ENCODE results near the gene ADAMTS17.

ADAMTS17 gene

DNA sequence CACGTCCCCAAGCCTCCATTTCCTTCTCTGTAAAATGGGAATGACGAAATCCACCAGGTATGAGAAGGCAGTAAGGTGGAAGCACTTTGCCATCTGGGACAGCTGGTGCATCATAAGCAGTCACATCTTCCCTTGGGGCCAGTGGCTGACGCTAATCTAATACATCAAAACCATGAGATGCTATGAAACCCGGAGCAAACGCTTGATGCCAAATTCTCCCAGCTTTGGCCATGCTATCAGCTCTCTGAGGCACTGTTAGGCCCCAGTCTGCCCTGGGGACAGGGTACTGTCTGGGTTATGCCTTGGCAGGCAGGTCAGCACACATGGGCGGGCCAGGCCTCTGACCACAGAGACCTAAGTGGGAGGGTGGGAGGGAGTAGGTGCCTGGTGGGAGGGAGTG lies 66.1 kb downstream of the ADAMTS17 start:
- DNase-seq, result no peak

DNA sequence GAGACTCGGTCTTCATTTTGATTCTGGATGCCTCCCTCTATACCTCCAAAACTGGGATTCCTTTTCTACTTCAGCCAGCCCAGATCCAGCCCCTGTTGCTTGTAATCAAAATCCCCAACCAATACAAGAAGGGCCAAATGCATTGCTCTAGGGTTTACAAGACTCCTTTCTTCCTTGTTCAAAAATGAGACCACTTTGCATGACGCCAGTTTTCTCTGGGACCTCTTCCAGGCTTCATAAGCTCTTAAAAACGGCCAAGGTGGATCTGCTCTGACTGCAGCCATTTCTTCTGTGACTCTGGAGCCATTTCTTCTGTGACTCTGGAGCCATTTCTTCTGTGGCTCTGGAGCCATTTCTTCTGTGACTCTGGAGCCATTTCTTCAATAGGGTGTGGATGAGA lies 71.9 kb downstream of the ADAMTS17 start:
- no peak for DNase-seq

DNA sequence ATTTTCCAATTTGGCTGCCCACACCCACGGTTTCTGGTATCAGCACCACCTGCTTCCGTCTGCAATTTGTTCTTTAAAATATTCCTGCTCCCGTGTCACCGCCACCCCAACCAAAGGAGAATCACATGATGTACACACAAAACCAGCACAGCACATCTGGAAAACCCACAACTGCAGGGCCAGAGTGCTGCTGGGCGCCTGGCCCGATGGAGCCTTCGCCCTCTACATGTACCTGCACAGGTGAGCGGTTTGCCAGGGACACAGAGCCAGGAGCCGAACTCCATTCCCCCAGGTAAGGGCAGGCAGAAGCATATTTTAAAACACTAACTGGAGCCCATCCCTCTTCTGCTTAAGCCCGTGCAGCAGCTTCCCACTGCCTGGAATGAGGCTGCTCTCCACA lies 75.6 kb downstream of the ADAMTS17 start:
- no peak for DNase-seq

DNA sequence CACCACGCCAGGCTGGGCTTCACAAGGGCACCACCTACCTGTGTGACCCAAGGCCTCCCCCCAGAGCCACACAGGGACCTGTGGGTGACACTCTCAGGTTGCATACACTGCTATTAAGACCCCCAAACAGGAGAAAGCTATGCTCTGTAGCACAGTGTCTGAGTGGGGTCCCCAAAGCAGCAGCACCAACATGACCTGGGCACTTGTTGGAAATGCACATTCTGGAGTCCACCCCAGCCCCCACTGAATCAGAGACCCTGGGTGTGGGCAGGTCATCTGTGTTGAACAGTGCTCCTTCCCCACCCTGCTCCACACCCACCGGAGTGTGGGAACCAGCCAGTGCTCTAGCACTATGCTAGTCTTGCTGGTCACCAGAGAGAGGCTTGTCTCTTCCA lies 76.1 kb downstream of the ADAMTS17 start:
- DNase-seq, result no peak

DNA sequence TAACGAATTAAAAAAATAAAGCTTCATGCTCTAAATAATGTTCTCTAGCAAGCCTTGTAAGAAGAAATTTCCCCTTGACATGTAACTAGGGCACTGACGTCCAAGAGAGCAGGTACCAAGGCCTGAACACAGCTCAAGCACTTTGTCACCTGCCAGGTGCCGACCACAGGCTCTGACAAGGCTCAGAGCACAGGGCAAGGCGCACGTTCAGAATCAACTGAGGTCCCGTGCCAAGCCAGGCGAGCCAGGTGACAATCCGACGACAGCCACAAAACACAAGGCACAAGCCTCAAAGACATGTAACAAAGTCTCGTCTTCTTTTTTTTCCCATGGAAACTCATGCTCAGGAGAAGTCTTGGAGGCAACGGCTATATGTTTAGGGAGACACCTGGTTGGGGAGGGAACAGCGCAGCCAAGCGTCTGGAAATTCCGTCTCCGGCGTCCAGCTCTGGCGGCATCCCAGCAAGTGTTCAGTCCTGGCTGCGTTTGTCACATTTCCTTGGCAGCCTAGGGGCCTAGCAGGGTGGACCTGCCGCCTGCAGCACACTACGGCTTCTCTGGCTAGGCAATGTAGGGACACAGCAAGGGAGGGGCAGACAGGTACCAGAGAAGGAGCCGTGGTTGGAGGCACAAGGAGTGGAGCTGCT lies 76.7 kb downstream of the ADAMTS17 start:
- DNase-seq, result no peak

DNA sequence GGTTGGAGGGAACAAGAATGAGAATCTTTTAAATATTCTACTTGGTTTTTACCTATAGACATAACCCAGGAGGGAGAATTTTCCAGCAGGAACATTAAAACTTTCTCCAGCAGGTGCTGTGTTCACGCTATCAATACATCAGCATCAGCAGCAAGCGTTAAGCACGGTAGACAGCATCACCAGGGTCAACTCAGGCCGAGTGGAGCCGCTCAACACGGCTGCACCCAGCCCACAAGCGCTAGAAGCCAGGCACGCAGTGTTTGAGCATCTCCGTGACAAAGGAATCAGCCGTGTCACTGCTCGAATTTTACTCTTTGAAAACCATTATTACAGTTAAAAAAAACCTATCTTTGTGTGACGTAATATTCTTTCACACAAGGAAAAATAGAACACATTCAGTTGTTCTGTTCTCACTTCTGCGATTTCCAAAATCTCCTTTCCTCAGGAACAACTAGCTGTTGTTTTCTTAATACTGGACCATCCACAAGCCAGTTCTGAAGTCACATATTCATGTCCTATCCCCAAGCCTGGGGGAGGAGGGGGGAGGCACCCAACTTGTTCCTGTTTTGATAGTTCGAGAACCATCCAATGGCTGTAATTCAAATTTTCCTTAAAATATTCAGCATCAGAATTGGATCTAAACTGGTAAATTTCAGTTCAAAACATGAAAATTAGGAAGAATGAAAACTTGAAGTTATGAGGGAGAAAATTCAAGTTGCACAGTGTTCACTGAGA lies 77.9 kb downstream of the ADAMTS17 start:
- no peak for DNase-seq

DNA sequence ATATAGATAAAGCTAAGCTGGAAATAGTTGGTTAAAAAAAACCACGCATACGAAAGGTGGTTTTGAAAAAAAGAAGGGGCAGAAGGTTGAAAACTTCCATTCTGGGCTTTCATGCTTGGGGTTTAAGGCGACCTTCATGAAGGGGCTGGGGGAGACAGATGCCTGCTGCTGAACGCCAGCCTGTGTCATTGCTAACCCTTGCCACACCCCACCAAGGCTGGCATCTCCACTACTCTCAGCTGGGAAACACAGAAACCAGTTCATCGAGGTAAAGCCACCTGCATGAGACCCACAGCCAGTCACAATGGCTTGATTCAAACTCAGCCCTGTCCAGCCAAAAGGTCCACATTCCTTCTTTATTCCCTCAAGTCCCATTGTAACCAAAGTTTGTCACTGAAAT lies 78.7 kb downstream of the ADAMTS17 start:
- DNase-seq, result no peak

DNA sequence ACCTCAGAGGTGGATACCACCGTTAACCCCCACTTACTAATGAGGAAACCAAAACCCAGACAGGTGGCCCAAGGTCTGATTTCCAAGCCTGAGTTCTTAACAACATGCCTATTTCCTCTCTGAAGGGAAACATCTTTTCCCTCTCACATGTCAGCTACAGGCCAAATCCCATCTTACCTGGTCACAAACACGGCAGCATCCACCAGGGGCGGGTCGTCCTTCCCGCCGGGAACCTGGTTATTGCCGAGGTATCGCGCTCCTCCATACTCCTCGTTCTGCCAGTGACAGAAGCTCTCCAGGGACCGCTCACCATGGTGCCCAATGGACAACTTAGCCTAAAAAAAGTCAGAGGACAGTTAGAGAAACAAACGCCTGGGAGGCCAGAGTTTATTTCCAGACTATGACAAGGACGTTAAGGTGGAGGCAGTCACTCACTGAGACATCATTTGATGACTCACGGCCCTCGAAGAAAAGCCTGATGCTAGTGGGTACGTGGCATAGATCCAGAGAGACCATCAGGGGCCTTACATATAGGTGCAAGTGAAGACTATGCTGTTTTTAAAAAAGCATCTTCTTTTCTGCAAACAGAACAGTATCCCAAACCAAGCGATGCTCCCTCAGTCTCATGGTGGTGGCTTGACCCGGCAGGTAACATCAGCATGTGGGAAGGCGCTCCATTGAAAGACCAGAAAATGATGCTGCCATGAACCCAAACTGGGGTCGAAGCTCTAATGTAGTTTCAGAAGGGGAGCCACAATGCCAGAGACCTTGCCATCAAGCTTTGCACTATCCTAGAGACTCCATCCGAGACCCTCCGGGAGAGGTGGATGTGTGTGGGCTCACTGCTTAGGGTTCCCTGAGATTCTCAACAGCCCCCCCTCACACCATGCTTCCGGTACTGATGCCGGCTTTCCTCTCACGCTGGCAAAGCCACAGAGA lies 80.2 kb downstream of the ADAMTS17 start:
- DNase-seq, result no peak

DNA sequence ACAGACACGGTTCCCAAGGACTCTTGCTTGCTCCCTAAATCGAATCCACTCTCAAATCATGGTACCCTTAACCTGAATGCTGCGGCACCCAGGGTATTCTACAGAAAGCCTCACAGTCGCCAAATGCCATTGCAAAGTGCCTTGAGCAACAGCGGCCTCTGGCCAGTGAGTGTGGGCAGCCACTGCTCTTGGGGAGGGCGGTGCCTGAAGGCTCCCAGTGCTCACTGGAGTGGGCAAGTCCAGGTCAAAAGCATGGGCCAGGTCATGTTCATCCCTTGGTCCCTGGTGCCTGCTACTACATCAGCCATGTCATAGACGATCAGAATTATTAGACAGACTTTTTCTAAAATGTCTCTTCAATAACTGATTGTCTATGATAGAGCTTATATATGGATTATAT lies 82.5 kb downstream of the ADAMTS17 start:
- DNase-seq, result no peak

DNA sequence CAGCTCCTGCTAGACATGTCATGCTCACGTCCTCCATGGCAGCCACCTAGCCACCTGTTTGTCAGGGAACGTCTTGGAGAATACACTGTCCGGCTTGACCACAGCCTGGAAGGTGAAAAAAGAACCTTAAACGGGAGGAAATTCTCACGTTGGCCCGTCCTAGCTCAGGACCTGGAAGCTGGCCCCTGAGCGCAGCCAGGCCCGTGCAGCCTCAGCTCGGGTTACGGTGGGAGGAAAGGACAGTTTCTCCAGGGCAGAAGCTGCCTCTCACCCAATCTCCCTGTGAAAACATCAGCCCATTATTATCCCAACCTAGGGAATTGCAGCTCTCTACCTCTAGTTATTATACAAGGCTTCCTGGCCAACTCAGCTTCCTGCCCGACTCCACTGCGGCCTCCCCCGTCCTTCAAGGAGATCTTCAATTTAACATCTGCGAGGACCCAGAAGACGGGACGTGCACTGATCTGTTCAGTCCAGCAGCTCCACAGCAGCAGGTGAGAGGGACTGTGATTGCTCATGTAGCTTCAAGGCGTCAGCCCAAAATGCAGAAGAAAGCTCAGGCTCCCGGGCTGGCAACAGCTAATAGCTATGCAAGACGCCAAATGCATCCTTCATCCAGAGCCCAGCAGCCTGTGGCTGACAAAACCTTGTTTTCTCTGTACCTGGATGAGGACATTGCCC lies 84.7 kb downstream of the ADAMTS17 start:
- DNase-seq, result no peak

DNA sequence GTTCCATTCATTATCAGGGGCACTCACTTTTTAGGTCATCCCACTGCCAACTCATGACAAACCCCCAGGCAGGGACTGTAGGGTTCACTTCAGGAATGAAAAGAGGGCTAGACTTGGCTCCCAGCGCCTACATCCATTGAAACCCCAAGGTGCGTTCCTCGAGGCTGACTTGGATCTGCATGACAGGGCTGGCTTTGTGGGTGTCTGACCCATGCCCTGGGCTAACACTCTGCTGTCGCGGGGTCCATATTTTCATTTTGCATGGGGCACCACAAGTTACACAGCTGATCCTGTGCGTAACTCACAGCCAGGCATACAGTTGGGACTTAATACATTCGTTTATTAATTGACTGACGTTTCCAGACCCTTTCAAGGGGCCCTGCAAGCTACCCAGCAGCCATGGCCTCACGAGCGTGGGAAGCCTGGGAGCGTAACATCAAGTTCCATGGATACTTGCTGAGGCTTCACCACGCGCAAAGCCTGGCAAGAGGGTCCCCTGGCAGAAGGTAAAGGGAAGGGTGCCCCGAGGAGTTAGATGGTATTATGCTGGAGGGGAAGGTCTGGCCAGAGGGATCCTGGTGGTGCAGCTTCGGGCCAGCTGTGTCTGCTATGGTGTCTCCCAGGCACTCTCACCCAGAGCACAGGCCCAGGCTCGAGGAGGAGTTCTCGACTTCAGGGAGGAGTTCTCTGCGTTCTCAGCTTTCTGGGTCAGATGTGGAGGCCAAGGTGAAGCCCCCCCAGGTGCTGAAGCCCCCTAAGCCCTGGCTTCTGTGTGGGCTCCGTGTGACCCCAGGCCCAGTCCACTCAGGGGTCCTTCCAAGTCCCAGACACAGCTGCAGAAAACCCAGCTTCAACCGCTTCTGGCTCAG lies 85.4 kb downstream of the ADAMTS17 start:
- DNase-seq, result no peak

DNA sequence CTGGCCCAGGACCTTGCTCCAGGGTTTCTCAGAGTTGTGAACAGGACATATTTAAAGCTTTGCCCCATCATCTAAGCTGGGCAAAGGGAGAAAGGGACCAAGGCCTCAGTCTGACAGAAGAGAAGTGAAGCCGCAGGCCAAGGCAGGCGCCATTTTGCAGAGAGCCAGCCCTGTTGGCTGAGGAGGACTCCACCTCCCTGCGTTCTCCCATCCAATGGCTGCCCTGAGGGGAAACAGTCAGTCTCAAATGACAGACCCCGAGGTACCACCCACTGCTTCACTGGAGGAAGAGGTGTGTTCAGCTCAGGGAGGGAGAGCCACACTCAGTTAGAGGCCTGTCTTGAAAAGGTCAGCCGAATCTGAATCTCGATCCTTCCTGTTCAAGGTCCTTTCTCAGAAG lies 86.1 kb downstream of the ADAMTS17 start:
- no peak for DNase-seq

DNA sequence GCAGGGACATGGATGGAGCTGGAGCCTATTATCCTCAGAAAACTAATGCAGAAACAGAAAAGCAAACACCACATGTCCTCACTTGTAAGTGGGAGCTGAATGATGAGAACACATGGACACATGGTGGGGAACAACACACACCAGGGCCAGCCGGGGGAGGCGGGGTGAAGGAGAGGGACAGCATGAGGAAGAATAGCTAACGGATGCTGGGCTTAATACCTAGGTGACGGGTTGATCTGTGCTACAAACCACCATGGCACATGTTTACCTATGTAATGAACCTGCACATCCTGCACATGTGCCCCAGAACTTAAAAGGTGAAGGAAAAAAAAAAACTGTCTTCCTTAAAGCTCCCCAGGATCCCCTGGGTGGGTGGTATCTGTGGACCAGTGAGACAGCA lies 87.1 kb downstream of the ADAMTS17 start:
- no peak for DNase-seq

DNA sequence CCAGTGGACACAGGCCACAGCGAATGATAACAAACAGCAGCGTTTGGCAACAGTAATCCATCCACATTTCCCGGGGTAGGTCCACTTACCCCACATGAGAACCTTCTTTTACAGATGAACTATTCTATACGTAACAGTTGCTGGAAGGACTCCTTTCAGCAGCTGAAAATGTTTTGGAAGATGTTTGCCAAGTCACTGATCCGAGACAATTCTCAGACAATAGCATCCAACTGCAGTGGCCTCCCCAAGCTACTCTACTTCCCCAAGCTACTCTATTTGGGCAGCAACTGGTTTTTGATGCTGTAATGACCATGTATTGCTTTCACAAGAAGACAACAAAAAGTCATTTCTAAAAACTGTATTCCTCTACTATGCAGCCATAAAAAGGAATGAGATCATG lies 87.5 kb downstream of the ADAMTS17 start:
- DNase-seq, result no peak

DNA sequence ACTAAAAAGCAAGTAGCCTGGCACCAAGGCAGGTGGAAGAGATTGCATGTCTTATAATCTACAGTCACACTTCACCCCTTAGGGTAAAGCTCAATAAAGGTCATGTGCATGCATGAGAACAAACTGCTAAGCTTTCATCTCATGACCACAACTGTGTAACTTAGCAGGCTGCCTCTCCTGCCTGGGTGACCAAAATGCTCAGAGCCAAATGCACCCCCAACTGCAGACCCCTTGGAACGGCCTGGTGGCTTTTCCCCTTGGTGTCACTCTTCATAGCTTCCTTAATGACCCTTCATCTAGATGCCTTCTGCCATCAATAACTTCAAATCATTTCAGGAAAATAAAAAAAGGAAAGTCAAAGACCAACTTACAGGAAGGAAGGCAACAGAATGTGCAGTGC lies 88.1 kb downstream of the ADAMTS17 start:
- no peak for DNase-seq

DNA sequence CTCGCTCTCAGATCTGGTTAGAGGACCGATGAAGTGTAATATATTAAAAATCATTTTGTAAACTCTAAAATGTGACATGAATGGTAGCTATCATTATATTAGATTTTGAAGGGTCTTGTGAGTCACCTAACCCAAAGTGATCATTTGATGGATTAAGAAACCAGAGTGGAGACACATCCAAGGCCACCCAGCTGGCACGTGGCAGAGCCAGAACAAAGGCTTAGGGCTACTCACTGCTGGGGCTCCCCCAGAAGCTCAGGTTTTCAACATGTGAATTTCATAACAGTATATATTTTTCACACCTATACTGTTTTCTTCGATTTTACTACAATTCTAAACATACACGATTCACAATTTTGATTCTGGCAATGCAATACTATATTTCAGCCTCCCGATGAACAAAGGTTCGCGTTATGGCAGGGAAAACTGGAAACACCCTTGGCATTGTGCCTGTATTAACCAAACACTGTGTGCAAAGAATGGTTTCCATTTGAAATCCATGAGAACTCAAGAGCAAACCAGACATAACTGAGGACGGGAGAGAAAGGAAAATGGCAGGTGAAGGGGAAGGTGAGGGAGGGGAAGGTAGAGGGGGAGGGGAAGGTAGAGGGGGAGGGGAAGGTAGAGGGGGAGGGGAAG lies 88.9 kb downstream of the ADAMTS17 start:
- no peak for DNase-seq

DNA sequence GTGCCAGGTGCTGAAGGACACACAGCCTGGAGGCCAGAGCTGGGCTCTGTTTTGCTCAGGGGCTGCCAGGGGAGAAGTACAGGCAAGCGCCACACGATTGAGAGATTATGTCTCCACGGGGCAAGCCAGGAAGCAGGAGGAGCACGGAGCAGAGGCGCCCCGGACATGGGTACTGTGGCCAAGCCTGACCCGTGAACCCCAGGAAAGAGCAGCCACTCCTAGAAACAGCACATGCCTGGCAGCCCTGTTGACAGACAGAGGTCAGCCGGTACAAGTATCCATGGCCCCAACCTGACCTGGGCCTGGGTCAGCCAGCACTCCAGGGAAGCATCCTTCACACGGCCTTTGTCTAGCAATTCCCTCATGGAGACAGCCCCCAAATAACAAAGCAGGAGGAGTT lies 89.4 kb downstream of the ADAMTS17 start:
- DNase-seq, result no peak

DNA sequence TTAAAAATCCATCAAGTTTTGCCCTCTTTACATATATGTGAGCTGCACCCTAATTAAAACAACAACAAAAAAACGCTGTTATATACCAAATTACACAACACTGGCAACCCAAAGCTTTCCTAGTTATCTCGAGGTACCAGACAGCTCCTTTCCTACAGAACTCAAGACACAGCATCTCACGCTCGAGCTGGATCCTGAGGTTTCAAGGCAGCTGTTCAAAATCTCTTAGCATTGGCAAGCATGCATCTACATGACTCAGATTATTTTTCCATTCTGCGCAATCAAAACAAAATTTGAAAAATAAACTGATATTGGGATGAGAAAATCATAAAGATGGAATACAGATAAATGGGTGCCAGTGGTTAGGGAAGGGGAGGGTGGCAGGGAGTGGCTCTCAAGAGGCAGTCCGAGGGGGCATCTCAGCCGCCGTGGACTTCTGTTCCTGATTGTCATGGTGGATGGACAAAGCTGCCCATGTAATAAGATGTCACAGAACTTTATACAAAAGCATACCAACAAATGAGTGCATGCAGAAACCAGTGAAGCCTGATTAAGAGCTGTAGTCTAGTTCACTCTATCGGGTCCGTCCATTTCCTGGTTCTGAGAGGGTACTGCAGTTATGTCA lies 91.5 kb downstream of the ADAMTS17 start:
- DNase-seq, result no peak

DNA sequence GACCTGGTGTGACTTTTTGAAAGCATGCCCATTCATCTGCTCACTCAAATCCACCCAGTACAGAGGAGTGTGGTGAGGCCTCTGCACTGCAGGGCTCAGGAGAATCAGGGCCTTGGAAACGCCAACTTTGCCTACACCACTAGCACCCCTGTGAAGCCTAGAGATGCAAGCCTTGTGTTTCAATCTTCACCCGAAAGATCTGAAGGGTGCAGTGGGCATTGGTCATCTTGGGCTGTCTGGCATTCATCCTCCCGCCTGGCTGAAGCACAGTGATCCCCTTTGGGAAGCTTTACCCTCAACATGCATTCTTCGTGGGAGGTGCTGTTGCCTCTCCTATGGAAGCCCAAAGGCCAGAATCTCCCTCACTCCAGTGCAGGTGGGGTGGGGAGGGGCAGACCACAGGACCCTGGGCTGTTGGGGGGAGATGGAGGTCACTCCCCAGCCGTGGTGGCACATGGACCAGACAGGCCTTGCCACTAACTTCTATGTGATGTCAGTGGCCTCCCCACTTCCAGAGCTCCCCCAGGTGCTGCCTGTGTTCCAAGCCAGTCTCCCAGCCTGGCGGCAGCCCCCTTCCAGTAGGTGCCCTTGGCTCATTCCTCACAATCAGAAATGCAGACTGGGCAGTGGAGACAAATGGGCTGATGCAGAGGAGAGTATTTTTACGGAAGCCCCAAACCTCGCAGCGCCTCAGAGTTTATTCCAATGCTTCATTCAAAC lies 92.5 kb downstream of the ADAMTS17 start:
- no peak for DNase-seq

DNA sequence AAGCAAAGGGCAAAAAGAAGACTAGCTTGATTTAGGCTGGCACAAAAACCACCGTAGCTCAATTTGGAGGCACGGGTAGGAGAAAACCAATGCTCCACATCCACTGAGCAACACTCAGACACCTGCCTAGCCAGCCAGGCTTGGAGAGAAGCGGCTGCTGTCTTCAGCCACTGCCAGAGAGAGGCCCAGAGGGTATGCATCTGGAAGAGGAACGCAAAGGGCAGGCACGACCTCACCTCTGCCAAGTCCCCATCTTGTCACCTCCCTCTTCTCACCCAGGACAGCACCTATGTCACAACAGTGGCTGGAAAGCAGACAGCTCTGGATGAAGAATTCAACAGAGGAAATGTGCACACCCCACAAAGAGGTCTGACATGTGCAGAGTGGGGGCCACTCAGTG lies 93.5 kb downstream of the ADAMTS17 start:
- no peak for DNase-seq
